ENCODE results near the gene GPR68. TPM values are rescaled to one million over a fixed set of nuclear protein-coding genes. Genes with fewer than 3 reads are reported as not detected.

The GPR68 gene
- polyA plus RNA-seq, 1 experiment: 0.45 TPM

- ChIA-PET POLR2A (no interaction called here), CTCF (interaction anchor here (3.7 kb wide), 1 partner anchor 102 kb away, joined by 22 read pairs; no protein-coding TSS in a partner anchor)
- DNase-seq (ENCODE audit: low read depth): no peak
- TF ChIP-seq, protein P1, sequence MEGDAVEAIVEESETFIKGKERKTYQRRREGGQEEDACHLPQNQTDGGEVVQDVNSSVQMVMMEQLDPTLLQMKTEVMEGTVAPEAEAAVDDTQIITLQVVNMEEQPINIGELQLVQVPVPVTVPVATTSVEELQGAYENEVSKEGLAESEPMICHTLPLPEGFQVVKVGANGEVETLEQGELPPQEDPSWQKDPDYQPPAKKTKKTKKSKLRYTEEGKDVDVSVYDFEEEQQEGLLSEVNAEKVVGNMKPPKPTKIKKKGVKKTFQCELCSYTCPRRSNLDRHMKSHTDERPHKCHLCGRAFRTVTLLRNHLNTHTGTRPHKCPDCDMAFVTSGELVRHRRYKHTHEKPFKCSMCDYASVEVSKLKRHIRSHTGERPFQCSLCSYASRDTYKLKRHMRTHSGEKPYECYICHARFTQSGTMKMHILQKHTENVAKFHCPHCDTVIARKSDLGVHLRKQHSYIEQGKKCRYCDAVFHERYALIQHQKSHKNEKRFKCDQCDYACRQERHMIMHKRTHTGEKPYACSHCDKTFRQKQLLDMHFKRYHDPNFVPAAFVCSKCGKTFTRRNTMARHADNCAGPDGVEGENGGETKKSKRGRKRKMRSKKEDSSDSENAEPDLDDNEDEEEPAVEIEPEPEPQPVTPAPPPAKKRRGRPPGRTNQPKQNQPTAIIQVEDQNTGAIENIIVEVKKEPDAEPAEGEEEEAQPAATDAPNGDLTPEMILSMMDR (IDR thresholded peaks at IDR 0.05; ENCODE audit: insufficient read depth, low read depth, low read length): no peak
- Histone ChIP-seq H3K36me3 (ENCODE audit: control insufficient read depth, insufficient read depth, low read length) (no peaks in the 10 kb centered on the region), H3K27me3 (ENCODE audit: control insufficient read depth, insufficient read depth, low read length) (no peaks in the 10 kb centered on the region), H3K4me3 (ENCODE audit: low read depth, low read length) (no peak overlapping the region)
Observed at GRCh38 chr14:91279354-91279753, 34.9 kb upstream of the GPR68 start.

GRCh38 chr14:91278383-91278715 lies 33.8 kb upstream of the GPR68 start:
- ChIA-PET CTCF (interaction anchor here (1.6 to 3.7 kb wide), 3 partner anchors 8 to 105 kb away, joined by 5 to 22 read pairs (median 10); no protein-coding TSS in a partner anchor), POLR2A (no interaction called here)
- DNase-seq (ENCODE audit: low read depth): no peak
- TF ChIP-seq, protein P1 (IDR thresholded peaks at IDR 0.05; ENCODE audit: insufficient read depth, low read depth, low read length): no peak
- no peaks in the 10 kb centered on the region for H3K36me3 ChIP-seq (ENCODE audit: control insufficient read depth, insufficient read depth, low read length)
- no peak overlapping the region for H3K4me3 ChIP-seq (ENCODE audit: low read depth, low read length)
- H3K27me3 ChIP-seq (ENCODE audit: control insufficient read depth, insufficient read depth, low read length): no peaks in the 10 kb centered on the region

- no peak for DNase-seq (ENCODE audit: low read depth)
- H3K4me3 ChIP-seq (ENCODE audit: low read depth, low read length): no peak overlapping the region
- TF ChIP-seq, protein P1 (IDR thresholded peaks at IDR 0.05; ENCODE audit: insufficient read depth, low read depth, low read length): no peak
- H3K36me3 ChIP-seq (ENCODE audit: control insufficient read depth, insufficient read depth, low read length): no peaks in the 10 kb centered on the region
- CTCF ChIA-PET: interaction anchor here (1.6 to 3.7 kb wide), 3 partner anchors 9 to 104 kb away, joined by 5 to 22 read pairs (median 10); no protein-coding TSS in a partner anchor
- H3K27me3 ChIP-seq (ENCODE audit: control insufficient read depth, insufficient read depth, low read length): no peaks in the 10 kb centered on the region
- POLR2A ChIA-PET: no interaction called here
Observed at GRCh38 chr14:91277546-91278382, 33.3 kb upstream of the GPR68 start.

DNA sequence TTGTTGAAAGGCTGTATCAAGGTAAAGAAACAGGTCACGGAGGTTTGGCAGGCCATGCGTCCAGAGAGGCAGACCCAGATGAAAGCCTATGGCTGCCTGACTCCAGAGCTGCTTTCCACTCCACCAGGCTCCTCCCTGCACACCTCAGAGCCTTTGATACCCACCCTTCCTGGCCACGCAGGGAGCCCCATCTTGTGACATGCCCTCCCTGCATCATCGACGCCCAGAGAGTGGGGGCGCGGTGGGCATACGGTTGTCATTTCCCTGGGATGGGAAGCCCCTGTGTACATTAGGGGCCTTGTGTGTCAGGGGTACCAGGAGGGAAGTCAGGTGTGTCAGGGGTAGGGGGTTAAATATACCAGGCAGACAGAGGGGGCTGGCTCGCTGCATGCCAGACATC lies 30.3 kb upstream of the GPR68 start:
- CTCF ChIA-PET: interaction anchor here (0.9 kb wide), 1 partner anchor 98 kb away, joined by 3 read pairs; no protein-coding TSS in a partner anchor
- Histone ChIP-seq H3K36me3 (ENCODE audit: control insufficient read depth, insufficient read depth, low read length) (no peaks in the 10 kb centered on the region), H3K4me3 (ENCODE audit: low read depth, low read length) (no peak overlapping the region), H3K27me3 (ENCODE audit: control insufficient read depth, insufficient read depth, low read length) (no peaks in the 10 kb centered on the region; the same call in 1 of the 2 replicates)
- TF ChIP-seq, protein P1 (IDR thresholded peaks at IDR 0.05; ENCODE audit: insufficient read depth, low read depth, low read length): no peak
- POLR2A ChIA-PET: no interaction called here
- DNase-seq (ENCODE audit: low read depth): no peak

- no peak for DNase-seq (ENCODE audit: low read depth)
- TF ChIP-seq, protein P1 (IDR thresholded peaks at IDR 0.05; ENCODE audit: insufficient read depth, low read depth, low read length): no peak
- Histone ChIP-seq H3K36me3 (ENCODE audit: control insufficient read depth, insufficient read depth, low read length) (no peaks in the 10 kb centered on the region), H3K4me3 (ENCODE audit: low read depth, low read length) (no peak overlapping the region), H3K27me3 (ENCODE audit: control insufficient read depth, insufficient read depth, low read length) (no peaks in the 10 kb centered on the region; the same call in 1 of the 2 replicates)
- POLR2A ChIA-PET: no interaction called here
- CTCF ChIA-PET: no interaction called here
Observed at GRCh38 chr14:91273885-91274273, 29.4 kb upstream of the GPR68 start.

Data from BJ (cell line).